Upper lobe of right lung (tissue), 1 donor: ENCODE results near the gene COL5A1. TPM values are rescaled to one million over a fixed set of nuclear protein-coding genes. Genes with fewer than 3 reads are reported as not detected.

Experiments
- ATAC-seq: fragments of 200-7000 bp; cut with Tn5 transposase; one replicate; pipeline ENCODE4 v1.9.1; 2020; ENCODE audit warnings: mild to moderate bottlenecking, moderate library complexity
- DNase-seq: peaks from one replicate; pipeline ENCODE4 v3.0.0-alpha.2; 2020
- H3K27ac ChIP-seq: fragments of 200-600 bp; one replicate; pipeline ENCODE4 v1.8.0; 2022
- H3K27me3 ChIP-seq: fragments of 200-600 bp; one replicate; pipeline ENCODE4 v1.8.0; 2022; ENCODE audit warnings: mild to moderate bottlenecking
- H3K36me3 ChIP-seq: fragments of 200-600 bp; one replicate; pipeline ENCODE4 v1.8.0; 2022
- H3K4me1 ChIP-seq: fragments of 200-600 bp; one replicate; pipeline ENCODE4 v1.8.0; 2022
- H3K4me3 ChIP-seq: fragments of 200-600 bp; one replicate; pipeline ENCODE4 v1.8.0; 2022; ENCODE audit warnings: mild to moderate bottlenecking
- H3K9me3 ChIP-seq: fragments of 200-600 bp; one replicate; pipeline ENCODE4 v1.8.0; 2022
- intact Hi-C: fragments of 100-400 bp; cut with DNase I; formaldehyde crosslinking; loops from one replicate; pipeline ENCODE4 v1.11.0; 2022
- total RNA-seq: library from RNA; stranded (reverse); fragmentation: NEBNext Ultra II Directional; extraction: Animal tissue kit (Norgen Biotek cat#: 25700); gene quantifications from one replicate; pipeline ENCODE4 v1.2.1, GENCODE V29; 2021
- TF ChIP-seq, protein P1 (sequence below): fragments of 200-600 bp; IDR thresholded peaks from one replicate; pipeline ENCODE4 v1.8.0; 2022; ENCODE audit warnings: antibody characterized with exemption
- donor health status: DM: no; HTN: yes; CAD: no; lungs with severe emphysema.

The COL5A1 gene
- total RNA-seq, 1 donor from 2014 or later, result 37.8 TPM

DNA sequence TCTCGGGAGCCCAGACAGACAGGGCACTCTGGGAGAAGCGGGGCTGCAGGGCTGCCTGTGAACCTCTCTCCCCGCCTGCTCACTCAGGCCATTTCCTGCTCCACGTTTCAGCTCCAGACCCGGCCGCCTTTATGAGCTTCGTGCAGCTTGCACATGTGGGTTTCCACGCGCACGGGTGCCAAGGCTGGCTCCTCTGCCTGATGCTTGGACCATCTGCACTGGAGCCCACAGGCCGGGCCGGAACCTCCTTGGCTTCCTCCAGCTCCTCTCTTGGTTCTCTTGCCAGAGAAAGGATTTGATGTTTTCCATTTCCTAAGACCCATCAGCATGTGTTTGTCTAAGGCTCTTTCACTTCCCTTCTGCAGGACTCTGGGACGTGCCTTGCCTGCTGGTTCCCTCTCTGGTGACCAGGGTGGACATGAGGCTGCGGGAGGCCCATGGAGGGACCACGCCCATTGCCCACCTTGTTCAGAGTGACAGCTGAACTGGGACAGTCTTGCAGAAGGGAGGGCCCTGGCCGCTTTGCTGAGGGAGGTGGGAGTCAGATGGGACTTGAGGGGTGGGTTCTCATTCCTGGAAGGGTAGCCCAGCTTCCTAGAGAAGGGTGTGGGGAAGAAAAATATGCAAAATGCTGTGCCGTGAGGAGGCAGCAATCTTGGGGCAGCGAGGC is 23.3 kb upstream of the COL5A1 start:
- intact Hi-C loops, result no loop called here
- no peak for ATAC-seq
- H3K36me3 ChIP-seq, result no peaks in the 10 kb centered on the region

DNA sequence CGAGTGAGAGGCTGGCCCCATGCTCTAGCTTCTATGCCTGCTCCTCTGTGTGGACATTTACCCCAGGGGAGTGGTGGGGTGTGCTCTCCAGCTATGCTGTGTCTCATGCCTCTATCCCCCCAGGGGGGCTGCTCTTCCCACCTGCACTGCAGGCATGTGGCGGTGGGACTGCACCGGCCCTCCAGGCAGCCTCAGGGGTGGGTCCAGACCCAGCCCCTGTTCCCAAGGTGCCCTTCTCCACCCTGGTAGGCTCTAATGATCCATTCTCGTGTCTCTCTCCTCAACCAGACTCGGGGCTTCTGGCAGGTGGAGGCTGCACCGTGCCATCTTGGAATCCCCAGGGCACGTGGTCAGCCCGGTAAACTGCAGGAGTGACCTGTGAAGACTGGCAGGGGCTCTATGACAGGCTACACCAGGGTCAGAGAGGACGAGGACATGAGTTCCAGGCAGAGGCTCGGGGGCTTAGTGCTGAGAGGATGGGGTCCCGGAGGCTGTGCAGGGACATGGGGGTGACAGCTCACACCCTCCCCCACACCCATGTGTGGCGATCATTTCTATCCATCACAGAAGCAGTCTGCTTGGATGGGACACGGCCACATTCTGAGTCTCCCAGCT is 22.7 kb upstream of the COL5A1 start:
- H3K27ac ChIP-seq, result no peak overlapping the region
- H3K27me3 ChIP-seq, result no peaks in the 10 kb centered on the region
- ATAC-seq (no peak), DNase-seq (peak; percentile 37)
- H3K4me1 ChIP-seq, result no peaks in the 10 kb centered on the region
- TF ChIP-seq, protein P1, sequence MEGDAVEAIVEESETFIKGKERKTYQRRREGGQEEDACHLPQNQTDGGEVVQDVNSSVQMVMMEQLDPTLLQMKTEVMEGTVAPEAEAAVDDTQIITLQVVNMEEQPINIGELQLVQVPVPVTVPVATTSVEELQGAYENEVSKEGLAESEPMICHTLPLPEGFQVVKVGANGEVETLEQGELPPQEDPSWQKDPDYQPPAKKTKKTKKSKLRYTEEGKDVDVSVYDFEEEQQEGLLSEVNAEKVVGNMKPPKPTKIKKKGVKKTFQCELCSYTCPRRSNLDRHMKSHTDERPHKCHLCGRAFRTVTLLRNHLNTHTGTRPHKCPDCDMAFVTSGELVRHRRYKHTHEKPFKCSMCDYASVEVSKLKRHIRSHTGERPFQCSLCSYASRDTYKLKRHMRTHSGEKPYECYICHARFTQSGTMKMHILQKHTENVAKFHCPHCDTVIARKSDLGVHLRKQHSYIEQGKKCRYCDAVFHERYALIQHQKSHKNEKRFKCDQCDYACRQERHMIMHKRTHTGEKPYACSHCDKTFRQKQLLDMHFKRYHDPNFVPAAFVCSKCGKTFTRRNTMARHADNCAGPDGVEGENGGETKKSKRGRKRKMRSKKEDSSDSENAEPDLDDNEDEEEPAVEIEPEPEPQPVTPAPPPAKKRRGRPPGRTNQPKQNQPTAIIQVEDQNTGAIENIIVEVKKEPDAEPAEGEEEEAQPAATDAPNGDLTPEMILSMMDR, result no peak
- H3K36me3 ChIP-seq, result no peaks in the 10 kb centered on the region
- H3K9me3 ChIP-seq, result no peaks in the 10 kb centered on the region
- intact Hi-C loops, result no loop called here
- no peak overlapping the region for H3K4me3 ChIP-seq

More for the DNA sequence above, 23.3 kb upstream of the COL5A1 start:
- no peak overlapping the region for H3K4me3 ChIP-seq
- H3K27ac ChIP-seq, result no peak overlapping the region
- H3K9me3 ChIP-seq, result no peaks in the 10 kb centered on the region
- no peaks in the 10 kb centered on the region for H3K27me3 ChIP-seq
- TF ChIP-seq, protein P1, result no peak
- no peaks in the 10 kb centered on the region for H3K4me1 ChIP-seq
- peak; percentile 63 for DNase-seq

DNA sequence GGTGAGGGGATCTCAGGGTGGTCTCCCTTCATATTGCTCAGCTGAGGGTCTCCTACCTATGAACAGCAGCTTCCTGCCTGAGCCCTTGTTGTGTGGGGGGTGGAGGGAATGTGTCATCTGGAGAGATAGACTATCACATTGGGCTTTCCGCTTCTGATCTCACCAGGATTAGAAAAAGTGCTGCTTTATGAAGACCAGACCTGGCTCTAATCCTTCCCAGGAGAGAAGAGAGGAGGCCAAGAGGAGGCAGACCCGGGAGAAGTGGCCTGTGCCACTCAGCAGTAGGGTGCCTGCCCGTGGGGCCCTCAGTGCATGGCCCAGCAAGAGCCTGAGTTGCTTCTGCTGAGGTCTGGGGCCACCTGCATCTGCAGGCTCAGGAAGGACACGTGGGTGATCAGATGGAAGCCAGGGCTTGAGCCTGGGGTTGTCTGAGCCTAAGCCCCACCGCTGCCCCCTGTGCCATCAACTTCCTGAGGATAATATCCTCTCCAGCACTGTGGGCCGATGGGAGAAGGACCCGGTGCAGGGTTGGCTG is 22.1 kb upstream of the COL5A1 start:
- Histone ChIP-seq H3K27ac (no peak overlapping the region), H3K4me3 (no peak overlapping the region), H3K4me1 (no peaks in the 10 kb centered on the region), H3K36me3 (no peaks in the 10 kb centered on the region), H3K9me3 (no peaks in the 10 kb centered on the region), H3K27me3 (no peaks in the 10 kb centered on the region)
- TF ChIP-seq, protein P1, result no peak
- DNase-seq, result peak; percentile 30
- intact Hi-C loops, result no loop called here
- ATAC-seq, result no peak

DNA sequence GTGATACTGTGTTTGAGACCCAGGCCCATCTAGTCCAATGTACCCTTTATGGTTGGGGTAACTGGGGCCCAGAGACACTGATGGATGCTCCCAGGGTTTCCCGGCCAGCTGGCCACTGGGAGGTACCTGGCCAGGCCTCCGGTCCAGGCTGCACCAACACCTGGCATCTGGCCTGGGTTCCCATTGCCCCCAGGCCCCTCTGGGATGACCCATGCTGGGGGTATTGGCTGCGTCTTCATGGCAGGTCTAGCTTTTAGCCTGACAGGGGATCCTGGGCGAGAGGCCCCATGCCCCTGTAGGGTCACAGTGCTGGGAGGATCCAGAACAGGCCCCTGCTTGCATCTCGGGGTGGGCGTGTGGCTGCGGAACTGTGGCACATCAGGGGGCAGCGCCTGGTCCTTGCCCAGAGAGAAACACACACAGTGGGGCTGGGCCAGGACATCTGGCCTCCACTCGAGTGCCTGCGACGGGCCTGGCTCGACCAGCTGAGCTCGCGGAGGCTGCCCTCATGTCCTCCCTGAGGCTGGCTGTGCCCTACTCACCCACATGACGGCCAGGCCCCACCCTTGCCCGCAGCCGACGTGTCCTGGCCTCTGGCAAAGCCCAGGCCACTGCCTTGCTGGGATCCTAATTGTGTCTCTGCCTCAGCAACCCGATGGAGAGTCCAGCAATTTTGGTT is 21.5 kb upstream of the COL5A1 start:
- TF ChIP-seq, protein P1, result no peak
- no peak overlapping the region for H3K4me3 ChIP-seq
- H3K36me3 ChIP-seq, result no peaks in the 10 kb centered on the region
- no peaks in the 10 kb centered on the region for H3K9me3 ChIP-seq
- ATAC-seq (no peak), DNase-seq (peak; percentile 58)
- no peaks in the 10 kb centered on the region for H3K4me1 ChIP-seq
- no peak overlapping the region for H3K27ac ChIP-seq
- no peaks in the 10 kb centered on the region for H3K27me3 ChIP-seq
- intact Hi-C loops, result no loop called here

DNA sequence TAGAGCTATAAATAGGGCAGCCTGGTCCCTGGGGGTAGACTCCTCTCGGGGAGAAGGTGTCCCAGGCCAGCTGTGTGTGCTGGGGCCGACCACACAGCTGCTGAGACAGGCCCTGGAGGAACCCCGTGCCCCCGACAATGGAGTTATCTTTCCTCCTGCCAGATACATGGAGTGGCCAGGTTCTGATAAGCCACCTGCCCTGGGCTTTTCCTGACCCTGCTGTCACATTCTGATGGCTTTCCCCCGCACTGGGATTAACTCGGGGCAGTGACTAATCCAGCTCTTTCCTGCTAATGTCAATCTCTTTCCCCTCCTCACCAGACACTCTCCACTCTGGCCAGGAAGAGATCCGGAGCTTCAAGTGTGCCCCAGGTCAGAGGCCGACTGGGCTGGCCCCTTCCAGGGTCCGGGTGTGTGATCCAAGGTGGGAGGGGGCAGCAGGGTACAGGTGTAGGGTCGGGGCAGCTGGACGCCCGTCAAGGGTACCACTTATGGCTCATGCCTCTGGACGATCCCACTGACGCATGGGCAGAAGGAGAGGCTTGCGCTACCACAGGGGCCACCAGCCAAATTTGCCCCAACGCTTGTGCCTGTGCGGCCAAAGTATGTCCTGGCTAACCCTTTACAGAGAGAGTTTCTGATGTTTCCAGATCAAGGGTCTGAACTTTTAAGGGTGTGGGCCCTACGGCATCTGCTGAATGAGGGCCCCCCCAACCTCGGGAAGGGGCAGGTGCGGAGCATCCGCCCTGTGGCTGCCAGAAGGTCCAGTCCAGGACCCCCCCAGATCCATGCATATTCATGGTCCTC is 20.6 kb upstream of the COL5A1 start:
- DNase-seq (peak; percentile 49), ATAC-seq (no peak)
- TF ChIP-seq, protein P1, result no peak
- H3K9me3 ChIP-seq, result no peaks in the 10 kb centered on the region
- H3K4me3 ChIP-seq, result no peak overlapping the region
- no peaks in the 10 kb centered on the region for H3K4me1 ChIP-seq
- no peaks in the 10 kb centered on the region for H3K27me3 ChIP-seq
- no peak overlapping the region for H3K27ac ChIP-seq
- H3K36me3 ChIP-seq, result no peaks in the 10 kb centered on the region
- intact Hi-C loops, result no loop called here
